GM19240 (cell line): Measurements from ENCODE around the gene PDGFC.

ENCODE experiments used
- DNase-seq: peaks from one replicate; pipeline ENCODE4 v3.0.0; 2011; ENCODE audit warnings: low spot score; ENCODE audit not compliant: insufficient read length

The PDGFC gene

GRCh38 chr4:156829201-156829873 is 142.3 kb downstream of the PDGFC start:
- no peak for DNase-seq

GRCh38 chr4:156827519-156827918 is 144.1 kb downstream of the PDGFC start:
- no peak for DNase-seq

GRCh38 chr4:156825074-156825473 is 146.5 kb downstream of the PDGFC start:
- DNase-seq, result no peak

GRCh38 chr4:156824451-156825060 is 147.0 kb downstream of the PDGFC start:
- DNase-seq, result no peak

GRCh38 chr4:156820931-156821330 is 150.7 kb downstream of the PDGFC start:
- DNase-seq, result no peak

GRCh38 chr4:156816360-156816755 is 155.2 kb downstream of the PDGFC start:
- DNase-seq, result no peak

- no peak for DNase-seq
Measured at GRCh38 chr4:156815717-156816359, 155.8 kb downstream of the PDGFC start.

- DNase-seq, result no peak
Measured at GRCh38 chr4:156811963-156812362, 159.6 kb downstream of the PDGFC start.

- no peak for DNase-seq
Measured at GRCh38 chr4:156811286-156811685, 160.3 kb downstream of the PDGFC start.

- no peak for DNase-seq
Measured at GRCh38 chr4:156805696-156806095, 165.9 kb downstream of the PDGFC start.

- DNase-seq, result no peak
Measured at GRCh38 chr4:156803056-156803455, 168.5 kb downstream of the PDGFC start.

- DNase-seq, result no peak
Measured at GRCh38 chr4:156800463-156800862, 171.1 kb downstream of the PDGFC start.

GRCh38 chr4:156799121-156799589 is 172.4 kb downstream of the PDGFC start:
- DNase-seq, result no peak

GRCh38 chr4:156798438-156798837 is 173.2 kb downstream of the PDGFC start:
- DNase-seq, result no peak

- DNase-seq, result no peak
Measured at GRCh38 chr4:156797206-156797605, 174.4 kb downstream of the PDGFC start.

GRCh38 chr4:156795727-156796126 is 175.9 kb downstream of the PDGFC start:
- DNase-seq, result no peak

GRCh38 chr4:156794863-156795262 is 176.7 kb downstream of the PDGFC start:
- no peak for DNase-seq

GRCh38 chr4:156792462-156793085 is 179.0 kb downstream of the PDGFC start:
- no peak for DNase-seq

GRCh38 chr4:156790866-156791265 is 180.7 kb downstream of the PDGFC start:
- no peak for DNase-seq

GRCh38 chr4:156788782-156789181 is 182.8 kb downstream of the PDGFC start:
- no peak for DNase-seq

GRCh38 chr4:156786713-156787112 is 184.9 kb downstream of the PDGFC start:
- no peak for DNase-seq

- DNase-seq, result no peak
Measured at GRCh38 chr4:156784970-156785369, 186.6 kb downstream of the PDGFC start.
